Eye (tissue), 1 donor: Measurements from ENCODE around the gene AKT1S1.

Experiments used
- DNase-seq: peaks from one replicate; pipeline ENCODE4 v3.0.0-alpha.2; 2015

AKT1S1 gene

DNA sequence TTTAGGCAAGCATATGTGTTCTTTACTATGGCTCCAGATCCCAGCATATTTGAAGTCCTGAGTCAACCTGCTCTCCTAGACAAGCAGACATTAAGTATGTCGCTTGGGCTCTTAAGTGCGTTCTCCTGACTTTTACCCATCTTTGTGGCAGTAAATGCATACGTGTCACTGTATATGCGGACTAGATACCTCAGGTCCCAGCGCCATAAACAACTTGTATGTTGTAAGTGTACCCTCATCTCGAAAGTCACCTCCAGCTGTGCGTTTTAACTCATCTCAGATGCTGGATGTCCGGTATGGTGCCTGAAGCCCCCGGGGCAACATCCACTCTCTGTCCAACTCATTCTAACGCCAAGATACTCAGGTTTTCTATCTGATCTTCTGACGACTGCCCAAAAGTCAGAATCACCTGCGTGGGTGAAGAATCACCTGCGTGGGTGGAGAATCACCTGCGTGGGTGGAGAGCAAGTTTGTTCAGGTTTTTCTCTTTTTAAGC is 24.5 kb downstream of the AKT1S1 start:
- no peak for DNase-seq

DNA sequence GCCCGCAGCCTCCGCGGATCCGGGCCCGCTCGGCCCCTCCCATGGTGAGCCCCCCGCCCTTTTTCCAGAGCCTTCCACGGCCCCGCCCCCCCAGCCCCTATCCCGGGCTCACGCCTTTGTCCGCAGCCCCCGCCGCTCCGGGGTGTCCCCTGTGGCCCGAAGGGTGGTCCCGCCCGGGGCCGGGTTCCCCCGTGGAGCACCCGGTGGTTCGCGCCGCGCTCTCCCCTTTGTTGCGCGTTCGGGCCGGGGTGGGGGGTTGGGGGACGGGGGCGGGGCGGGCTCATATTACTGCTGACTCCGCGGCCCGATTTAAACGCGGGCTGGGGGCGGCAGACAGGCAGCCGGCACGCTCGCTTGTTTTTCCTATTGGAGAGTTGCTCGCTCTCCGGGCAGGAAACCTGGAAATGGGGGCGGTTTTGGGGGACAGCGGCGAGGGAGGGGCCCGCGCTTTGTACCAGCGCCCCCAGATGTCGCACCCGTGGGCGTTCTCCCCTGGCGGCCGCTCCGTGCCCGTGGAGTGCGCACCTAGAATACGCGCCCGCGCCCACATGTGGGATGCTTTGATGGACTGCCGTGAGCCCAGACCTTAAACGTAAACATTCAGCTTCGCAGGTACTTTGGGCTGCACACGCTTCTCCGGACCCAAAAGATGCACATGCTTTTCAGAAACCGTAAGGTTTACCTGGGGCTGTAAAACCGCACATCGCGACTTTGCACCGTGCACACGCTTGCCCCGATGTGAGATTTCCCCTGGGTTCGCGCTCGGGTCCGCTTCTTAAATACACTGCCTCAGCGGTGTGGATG is 25.5 kb downstream of the AKT1S1 start:
- peak; percentile 71 for DNase-seq

DNA sequence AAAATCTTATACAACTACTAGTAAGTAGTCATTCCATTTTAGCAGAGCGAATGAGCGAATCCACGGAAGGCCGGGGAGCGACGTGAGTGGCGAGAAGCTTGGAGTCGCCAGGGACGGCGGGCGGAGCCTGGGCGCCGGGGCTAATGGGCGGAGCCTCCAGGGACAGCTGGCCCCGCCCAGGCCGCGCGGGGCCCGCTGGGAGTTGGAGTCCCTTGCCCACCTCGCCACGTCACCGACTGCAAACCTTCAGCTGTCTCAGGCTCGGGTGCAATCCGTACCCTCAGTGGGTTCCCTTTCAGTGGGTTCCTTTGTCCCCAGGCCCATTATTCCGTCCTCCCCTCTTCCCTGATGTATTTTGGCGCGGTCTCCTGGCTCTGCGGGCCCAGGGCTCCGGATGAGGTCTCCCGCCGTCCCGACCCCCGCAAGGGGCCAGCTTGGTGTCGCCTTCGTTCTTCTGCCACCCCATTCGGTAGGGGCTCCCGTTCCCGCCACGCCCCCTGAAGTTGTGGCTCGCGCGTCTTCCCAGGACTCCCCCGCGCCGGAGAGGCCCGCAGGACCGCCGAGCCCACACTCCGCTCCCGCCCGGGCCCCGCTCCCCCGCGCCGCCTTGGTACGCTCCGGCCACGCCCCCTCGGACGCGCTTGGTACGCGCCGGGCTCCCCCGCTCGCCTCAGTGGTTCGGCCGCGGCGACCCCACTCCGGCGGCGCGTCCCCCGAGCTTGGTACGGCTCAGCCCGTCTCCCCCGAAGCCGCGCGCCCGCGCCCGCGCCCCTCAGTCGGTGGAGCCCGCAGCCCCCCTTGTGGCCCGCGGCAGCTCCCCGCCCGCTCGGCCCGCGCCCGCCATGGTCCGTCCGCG is 26.4 kb downstream of the AKT1S1 start, which contains the start of gene PTOV1:
Gene PTOV1, plus strand, starts transcription at position 673 of the 856 bp plus-strand sequence.
- peak; percentile 97 for DNase-seq

DNA sequence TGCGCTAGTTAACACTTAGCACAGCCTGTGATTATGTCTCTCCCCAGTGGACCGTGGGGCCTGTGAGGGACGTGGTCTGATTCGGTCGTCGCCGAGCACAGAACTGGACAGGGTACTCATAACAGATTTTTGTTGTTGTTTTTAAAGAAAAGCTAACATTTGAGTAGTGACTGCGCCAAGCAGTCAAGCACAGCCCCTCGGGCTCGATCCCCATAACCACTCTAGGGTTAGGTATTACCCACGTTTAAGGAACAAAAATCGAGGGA is 27.0 kb downstream of the AKT1S1 start:
- no peak for DNase-seq

DNA sequence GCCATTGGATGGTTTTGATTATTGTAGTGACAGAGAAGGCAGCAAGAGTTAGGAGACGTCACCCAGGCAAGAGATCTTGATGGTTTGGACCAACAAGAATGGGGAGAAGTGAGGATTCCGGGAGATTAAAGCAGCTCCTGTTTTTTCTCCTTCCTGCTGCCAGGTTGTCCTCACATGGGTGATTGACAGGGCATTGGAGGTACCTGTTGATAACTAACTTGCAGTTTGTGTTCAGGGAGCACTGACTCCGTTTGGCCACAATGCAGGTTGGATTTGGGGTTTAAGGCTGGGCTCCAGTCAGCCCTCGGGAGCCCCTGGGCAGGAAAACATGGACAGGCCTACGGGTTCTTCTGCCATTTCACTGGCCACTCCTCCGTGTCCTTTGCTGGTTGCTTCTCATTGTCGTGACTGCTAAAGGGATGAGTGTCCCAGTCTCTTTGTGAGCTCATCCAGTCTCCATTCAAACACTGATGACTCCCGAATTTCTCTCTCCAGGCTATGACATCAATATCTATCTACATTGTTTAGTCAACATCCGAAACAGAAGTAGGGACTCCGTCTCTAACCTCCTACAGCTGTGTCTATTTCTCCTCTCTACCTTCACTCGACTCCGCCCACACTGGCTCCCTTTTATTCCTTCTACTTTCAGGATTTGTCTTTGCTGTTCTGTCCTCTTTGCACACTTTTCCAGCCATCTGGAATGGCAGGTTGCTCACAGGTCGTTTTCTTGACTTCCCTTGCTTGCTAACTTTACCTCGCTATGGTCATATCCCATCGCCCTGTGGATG is 27.5 kb downstream of the AKT1S1 start:
- no peak for DNase-seq

DNA sequence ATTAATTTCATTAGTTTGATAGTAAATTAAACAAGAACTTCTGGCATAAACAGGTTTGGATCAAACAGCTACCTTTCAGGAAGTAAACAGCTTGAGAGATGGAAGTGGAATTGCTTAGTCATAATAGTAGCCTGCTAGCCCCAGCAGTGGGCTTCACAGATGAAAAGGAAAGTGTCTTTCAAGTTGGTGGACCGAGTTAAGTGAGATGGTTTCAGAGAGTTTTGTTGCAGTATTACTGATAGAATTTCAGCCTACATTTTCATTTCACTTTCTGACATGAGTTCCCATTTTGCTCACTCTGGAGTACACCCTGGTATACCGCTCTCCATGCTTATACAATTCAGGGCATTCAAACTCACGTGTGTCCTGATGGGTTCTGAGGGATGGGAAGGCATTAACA is 28.2 kb downstream of the AKT1S1 start:
- no peak for DNase-seq

DNA sequence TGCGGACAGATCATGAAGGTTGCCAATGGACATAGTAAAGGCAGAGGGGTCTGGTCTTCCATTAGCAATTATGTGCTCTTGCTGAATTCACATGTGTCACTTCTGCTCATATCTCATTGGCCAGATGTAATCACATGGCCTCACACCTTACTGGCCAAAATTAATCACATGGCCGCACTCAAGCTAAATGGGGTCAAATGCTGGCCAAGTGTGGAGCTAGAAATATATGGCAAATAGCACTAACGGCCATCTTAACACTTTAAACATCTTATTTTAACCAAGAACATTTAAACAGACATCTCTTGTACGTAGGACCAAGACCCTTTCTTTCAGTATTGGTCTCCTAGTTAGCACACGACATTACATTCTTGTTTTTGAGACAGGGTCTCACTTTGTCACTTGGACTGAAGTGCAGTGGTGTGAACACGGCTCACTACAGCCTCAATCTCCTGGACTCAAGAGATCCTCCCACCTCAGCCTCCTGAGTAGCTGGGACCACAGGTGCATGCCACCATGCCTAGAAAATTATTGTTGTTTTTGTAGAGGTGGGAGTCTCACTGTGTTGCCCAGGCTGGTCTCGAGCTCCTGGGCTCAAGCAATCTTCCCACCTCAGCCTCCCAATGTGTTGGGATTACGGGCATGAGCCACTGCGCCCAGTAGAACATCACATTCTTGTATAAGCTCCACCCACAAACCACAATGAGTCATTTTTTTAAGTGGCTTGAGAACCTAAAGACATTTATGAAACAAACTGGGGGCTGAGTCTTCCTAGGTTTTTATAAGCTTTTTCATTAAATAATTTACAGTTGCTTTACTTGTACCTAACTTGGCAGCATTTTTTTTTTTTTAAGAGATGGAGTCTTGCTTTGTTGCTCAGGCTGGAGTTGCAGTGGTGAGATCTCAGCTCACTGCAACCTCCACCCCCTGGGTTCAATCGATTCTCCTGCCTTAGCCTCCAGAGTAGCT is 29.1 kb downstream of the AKT1S1 start:
- DNase-seq = no peak

DNA sequence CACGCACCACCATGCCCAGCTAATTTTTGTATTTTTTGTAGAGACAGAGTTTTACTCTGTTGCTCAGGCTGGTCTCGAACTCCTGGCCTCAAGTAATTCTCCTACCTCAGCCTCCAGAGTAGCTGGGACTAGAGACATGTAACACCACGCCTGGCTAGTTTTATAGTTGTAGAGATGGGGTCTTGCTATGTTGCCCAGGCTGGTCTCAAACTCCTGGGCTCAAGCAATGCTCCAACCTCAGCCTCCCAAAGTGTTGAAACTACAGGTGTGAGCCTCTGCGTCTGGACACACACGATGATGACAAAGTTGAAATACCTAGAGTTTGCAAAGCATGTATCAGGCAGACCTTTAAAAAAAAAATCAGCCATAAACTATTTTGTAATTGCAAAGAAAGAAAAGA is 30.7 kb downstream of the AKT1S1 start:
- DNase-seq = no peak

DNA sequence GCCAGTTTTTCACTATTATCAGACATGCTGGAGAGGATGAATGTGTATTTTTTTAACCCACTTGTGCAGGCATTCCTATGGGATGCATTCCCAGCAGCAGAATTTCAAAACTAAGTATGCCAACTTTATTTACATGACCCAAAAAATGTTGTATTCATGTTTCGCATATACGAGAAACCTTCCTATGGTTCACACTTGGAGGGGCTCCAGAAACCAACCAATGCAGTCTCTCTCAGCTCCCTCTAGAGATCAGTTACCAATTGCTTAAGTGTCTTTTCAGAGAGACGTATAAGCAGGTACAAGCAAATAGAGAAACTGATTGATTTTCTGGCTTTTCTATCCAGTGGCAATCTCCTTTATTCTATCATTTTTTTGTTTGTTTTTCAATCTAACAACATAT is 31.7 kb downstream of the AKT1S1 start:
- DNase-seq = no peak

DNA sequence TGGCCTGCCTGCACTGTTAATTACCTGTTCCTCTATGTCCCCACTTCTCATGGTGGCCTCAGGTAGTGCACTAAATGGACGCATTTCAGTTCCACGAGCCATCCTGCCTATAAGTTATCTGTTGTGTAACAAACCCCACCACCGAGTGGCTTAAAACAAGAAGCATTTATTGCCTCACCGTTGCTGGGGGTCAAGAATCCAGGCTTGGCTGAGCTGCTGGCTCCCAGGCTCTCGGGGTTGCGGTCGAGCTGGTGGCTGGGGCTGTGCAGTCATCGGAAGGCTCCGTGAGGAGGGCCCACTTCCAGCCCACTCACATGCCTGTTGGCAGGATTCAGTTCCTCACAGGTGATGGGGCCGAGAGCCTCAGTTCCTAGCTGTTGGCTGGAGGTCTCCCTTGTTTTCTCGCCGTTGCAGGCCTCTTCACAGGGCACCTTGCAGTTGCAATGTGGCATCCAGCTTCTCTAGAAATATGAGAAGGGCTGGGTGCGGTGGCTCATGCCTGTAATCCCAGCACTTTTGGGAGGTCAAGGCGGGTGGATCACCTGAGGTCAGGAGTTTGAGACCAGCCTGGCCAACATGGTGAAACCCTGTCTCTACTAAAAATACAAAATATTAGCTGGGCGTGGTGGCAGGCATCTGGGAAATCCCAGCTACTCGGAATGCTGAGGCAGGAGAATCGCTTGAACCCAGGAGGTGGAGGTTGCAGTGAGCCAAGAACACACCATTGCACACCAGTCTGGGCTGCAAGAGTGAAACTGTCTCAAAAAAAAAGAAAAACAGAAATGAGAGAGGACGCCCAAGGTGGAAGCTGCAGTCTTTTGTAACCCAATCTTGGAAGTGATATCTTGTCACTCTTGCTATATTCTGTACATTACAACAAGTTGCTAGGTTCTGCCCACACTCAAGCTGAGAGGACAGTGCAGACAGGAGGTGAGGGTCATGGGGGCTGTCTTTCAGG is 32.7 kb downstream of the AKT1S1 start:
- no peak for DNase-seq

DNA sequence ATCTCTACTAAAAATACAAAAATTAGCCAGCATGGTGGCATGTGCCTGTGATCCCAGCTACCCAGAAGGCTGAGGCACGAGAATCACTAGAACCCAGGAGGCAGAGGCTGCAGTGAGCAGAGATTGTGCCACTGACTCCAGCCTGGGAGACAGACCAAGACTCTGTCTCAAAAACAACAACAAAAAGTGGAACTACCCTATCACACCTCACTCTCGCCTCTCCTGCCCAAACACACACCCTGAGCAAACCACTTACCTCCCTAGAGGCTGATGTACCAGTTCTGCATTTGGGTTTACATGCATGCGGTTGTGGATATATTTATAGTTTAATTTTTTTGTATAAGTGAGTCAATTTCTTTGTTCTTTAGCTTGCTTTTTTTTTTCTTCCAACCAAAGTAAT is 33.9 kb downstream of the AKT1S1 start:
- DNase-seq = no peak

DNA sequence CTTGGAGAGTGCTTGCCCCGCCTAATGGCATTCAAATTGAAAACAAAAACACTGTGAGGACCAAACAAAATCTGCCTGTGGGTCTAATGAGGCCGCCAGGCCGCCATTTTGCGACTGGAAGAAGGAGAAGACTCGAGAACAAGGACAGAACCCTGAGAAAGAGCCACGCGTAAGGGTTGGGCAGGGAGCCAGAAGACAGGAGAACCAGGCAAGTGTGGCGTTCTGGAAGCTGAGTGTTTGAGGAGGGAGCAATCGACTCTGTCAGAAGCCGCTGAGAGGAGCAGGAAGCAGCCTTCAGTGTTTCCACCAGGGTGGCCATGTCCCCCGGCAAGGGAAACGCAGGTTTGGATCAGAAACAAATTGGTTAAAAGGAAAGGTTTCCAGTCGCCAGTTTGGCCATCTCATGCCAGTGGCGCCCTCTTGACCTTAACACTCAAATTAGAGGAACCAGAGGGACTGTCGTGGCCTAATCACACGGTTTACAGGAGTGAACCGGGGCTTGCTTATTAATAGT is 36.4 kb downstream of the AKT1S1 start:
- no peak for DNase-seq

DNA sequence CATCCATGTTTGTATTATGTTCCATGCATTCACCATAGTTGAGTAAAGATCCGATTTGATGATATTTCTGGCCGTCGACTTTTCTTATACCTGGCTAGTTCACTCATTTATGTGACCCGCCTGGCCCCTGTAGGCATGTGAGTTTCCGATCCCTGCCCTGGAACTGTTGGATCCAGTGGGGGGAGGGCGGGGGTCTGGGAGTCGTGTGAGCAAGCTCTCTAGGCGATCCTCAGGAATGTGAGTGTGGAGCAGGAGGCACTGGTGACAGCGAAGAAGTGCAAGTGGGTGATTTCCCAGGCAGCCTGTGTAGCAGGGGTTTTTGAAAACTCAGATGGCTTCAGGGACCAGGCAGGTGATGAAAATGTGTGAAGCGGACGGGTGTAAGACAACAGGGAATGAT is 36.8 kb downstream of the AKT1S1 start:
- DNase-seq = no peak

DNA sequence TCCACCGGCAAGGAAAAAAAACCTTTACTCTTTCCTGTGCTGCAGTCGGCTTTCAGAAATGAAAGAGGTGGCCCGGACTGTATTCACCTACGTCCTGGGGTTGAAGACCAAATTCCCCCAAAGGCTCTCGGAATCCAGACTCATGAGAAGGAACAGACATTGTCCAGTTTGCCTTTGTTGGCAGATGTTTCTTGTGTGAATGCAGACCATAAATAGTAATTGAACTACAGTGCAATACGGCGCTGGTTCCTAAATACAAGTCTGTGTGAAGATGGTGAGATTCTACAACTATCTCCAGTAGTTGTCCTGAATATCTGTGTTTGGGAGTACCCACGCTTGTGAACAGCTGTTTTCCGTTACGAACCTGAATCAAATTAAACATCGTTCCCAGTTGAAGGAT is 37.4 kb downstream of the AKT1S1 start:
- no peak for DNase-seq

DNA sequence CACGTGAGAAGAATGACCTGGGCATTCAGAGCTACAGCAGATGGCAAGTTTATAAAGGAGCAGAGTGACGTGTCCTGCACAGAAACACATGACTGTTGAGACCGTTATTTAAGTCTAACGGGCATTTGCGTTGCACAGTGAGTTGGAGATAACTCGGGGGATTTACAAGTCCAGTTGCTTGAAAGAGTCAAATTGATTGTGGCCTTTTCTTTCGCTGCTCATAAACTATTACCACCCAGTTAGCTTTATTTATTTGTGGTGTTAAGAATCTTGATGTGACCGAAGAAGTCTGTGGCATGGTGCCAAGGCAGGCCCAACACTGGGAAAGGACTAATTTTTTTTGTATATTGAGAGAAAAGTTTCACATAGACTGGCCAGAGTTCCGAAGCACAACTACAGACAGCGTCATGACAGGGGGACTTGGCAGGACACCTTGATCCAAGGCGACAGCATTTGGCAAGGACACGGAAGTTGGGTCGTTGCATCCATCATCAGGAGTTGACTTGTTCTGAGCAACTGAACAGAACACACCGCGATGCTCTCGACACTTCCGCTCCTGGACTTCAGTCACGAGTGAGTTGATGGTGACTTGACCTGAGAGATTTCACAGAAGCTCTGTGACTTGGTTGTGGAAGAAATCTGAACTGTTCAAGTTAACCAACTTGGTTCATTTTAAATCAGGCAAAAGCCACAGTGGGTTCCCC is 38.1 kb downstream of the AKT1S1 start:
- no peak for DNase-seq

DNA sequence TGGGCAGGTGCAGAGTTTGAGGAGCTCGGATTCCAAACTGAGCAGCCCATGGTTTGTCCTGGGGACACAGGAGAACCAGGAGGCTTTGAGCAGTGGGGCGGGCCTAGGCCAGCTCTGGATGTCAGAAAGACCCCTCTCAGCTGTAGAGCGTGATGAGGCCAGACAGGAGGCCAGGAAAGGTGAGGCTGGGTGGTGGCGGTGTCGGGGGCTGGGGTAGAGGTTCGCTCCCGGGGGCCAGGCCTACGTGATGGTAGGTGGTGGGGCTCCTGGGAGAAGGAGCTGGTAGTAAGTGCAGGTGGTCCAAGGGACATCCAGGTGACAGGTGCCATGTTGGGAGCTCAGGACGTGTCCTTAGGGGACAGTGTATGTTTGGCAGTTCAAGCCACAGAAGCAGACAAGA is 39.7 kb downstream of the AKT1S1 start:
- DNase-seq = no peak

DNA sequence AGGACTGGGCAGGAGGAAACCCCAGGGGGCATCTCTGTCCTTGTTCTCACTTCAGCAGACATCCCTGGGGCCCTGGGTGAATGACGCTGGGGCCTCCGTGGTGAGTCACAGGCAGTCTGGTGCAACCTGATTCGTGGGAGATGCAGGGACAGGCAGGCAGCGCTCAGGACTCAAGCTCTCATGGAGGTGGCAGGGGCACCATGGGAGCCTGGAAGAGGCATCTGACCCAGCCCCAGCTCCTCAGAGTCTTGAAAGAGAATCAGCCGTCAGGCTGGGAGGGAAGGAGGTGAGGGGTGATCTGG is 40.2 kb downstream of the AKT1S1 start:
- no peak for DNase-seq

DNA sequence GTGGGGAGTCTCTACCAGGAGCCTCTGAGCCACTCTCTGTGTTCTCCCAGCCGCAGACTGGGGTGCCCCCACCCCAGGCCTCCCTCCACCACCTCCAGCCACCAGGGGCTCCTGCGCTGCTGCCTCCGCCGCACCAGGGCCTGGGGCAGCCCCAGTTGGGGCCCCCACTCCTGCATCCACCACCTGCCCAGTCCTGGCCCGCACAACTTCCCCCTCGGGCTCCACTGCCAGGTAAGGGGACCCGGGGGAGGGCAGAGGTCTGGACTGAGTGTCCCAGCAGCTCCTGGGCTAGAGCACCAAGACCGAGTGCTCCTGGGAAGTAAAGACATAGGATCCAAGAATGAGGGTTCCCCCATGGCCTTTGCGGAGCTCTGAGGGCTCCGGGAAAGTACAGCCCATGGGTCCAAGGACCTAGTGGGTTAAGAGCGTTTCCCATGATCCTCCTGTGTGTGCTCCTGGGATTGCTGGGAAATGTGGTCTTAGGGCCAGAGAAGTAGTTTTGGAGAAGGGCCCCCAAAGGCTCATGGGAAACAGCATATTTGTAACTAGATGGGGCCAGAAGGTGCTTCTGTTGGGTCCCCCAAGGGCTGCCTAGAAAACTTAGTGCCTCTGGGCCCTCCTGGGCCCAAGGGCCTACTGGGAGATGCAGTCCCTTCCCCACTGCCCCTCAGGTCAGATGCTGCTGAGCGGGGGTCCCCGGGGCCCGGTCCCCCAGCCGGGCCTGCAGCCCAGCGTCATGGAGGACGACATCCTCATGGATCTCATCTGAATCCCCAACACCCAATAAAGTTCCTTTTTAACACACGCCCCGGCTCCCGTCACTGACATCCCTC is 40.8 kb downstream of the AKT1S1 start:
- DNase-seq = no peak

DNA sequence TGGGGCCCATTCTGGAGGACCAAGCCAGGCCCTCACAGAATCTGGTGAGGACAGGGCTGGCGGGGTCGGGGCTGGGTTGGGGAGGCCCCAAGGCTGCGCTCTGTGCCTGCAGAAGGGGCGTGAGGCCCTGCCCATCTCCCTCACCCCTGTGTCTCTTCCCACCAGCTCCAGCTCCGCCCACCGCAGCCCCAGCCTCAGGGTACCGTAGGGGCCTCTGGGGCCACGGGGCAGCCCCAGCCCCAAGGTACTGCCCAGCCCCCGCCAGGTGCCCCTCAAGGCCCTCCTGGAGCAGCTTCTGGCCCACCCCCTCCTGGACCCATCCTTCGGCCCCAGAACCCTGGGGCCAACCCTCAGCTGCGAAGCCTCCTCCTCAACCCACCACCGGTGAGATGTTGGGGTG is 41.6 kb downstream of the AKT1S1 start:
- no peak for DNase-seq
